IMR-90 (cell line): Measurements from ENCODE around the gene BMERB1. TPM values are rescaled to one million over a fixed set of nuclear protein-coding genes. Genes with fewer than 3 reads are reported as not detected.

Experiments
- ATAC-seq: fragments of 200-7000 bp; cut with Tn5 transposase; 2 replicates; pipeline ENCODE4 v1.9.1; 2020; ENCODE audit warnings: low read depth, mild to moderate bottlenecking, moderate library complexity
- BruUV-seq: library from RNA; stranded (reverse); fragments of 400-500 nt; replicated peaks from 2 replicates; lab custom pipeline; 2021; lab: Mats Ljungman, UMichigan
- CTCF ChIA-PET: fragments of 300-600 bp; formaldehyde crosslinking; extraction: SDS; loops from one replicate; lab custom pipeline; 2021; ENCODE audit warnings: antibody characterized with exemption; lab: Yijun Ruan, JAX
- POLR2A ChIA-PET: fragments of 300-600 bp; sonication (Branson Sonifier 250); formaldehyde crosslinking; loops from one replicate; lab custom pipeline; 2022; ENCODE audit warnings: antibody characterized with exemption; ENCODE audit not compliant: unreplicated experiment; lab: Charles Lee
- DNase-seq: peaks from one replicate; pipeline ENCODE4 v3.0.0; 2013
- H2AFZ ChIP-seq: replicated peaks from 2 replicates; pipeline ENCODE3; 2013; ENCODE audit warnings: low read length, mild to moderate bottlenecking; ENCODE audit not compliant: poor library complexity
- H2AK5ac ChIP-seq: 2 replicates; pipeline ENCODE4 v1.6.1; 2013; ENCODE audit warnings: low read depth, low read length, inconsistent platforms
- H2AK9ac ChIP-seq: replicated peaks from 2 replicates; pipeline ENCODE3; 2013; ENCODE audit warnings: mild to moderate bottlenecking, low read depth, low read length, moderate library complexity; ENCODE audit not compliant: poor library complexity
- H2BK120ac ChIP-seq: 2 replicates; pipeline ENCODE4 v1.6.1; 2013; ENCODE audit warnings: low read depth, low read length, inconsistent platforms
- H2BK15ac ChIP-seq: 3 replicates; pipeline ENCODE4 v1.6.1; 2013; ENCODE audit warnings: low read depth, low read length, inconsistent platforms
- H2BK20ac ChIP-seq: 2 replicates; pipeline ENCODE4 v1.6.1; 2013; ENCODE audit warnings: low read depth, mild to moderate bottlenecking, inconsistent platforms, low read length, moderate library complexity
- H2BK5ac ChIP-seq: 2 replicates; pipeline ENCODE4 v1.6.1; 2013; ENCODE audit warnings: mild to moderate bottlenecking, low read depth, low read length, inconsistent platforms; ENCODE audit not compliant: poor library complexity, severe bottlenecking
- H3K14ac ChIP-seq: replicated peaks from 2 replicates; pipeline ENCODE4 v1.6.1; 2013; ENCODE audit warnings: low read depth, low read length, inconsistent platforms
- H3K18ac ChIP-seq: 2 replicates; pipeline ENCODE4 v1.6.1; 2013; ENCODE audit warnings: low read depth, low read length, control low read depth
- H3K23ac ChIP-seq: 2 replicates; pipeline ENCODE4 v1.6.1; 2013; ENCODE audit warnings: low read depth, low read length, inconsistent platforms
- H3K27ac ChIP-seq: 2 replicates; pipeline ENCODE4 v1.5.1; 2013; ENCODE audit warnings: mild to moderate bottlenecking, control low read depth, low read length; ENCODE audit not compliant: insufficient read depth
- H3K27me3 ChIP-seq: 2 replicates; pipeline ENCODE4 v1.6.1; 2013; ENCODE audit warnings: low read length; ENCODE audit not compliant: control insufficient read depth, insufficient read depth
- H3K36me3 ChIP-seq: 2 replicates; pipeline ENCODE4 v1.6.1; 2013; ENCODE audit warnings: low read length, mixed read lengths; ENCODE audit not compliant: control insufficient read depth, insufficient read depth
- H3K4ac ChIP-seq: 2 replicates; pipeline ENCODE4 v1.6.1; 2013; ENCODE audit warnings: low read depth, low read length, inconsistent platforms
- H3K4me1 ChIP-seq: 2 replicates; pipeline ENCODE4 v1.6.1; 2013; ENCODE audit warnings: low read length, mixed read lengths; ENCODE audit not compliant: control insufficient read depth, insufficient read depth
- H3K4me2 ChIP-seq: 2 replicates; pipeline ENCODE4 v1.6.1; 2013; ENCODE audit warnings: low read depth, mild to moderate bottlenecking, control low read depth, low read length, moderate library complexity
- H3K4me3 ChIP-seq: 2 replicates; pipeline ENCODE4 v1.5.1; 2013; ENCODE audit warnings: low read depth, mild to moderate bottlenecking, control low read depth, low read length, moderate library complexity; ENCODE audit not compliant: insufficient read depth
- H3K56ac ChIP-seq: 2 replicates; pipeline ENCODE4 v1.6.1; 2013; ENCODE audit warnings: low read length, inconsistent platforms; ENCODE audit not compliant: insufficient read depth; ENCODE audit errors: extremely low read depth
- H3K79me1 ChIP-seq, 2 experiments: 2 replicates each; pipeline ENCODE4 v1.6.1; 2013; ENCODE audit warnings: low read length in 2 of 2, inconsistent platforms in 1 of 2, low read depth in 1 of 2
- H3K9ac ChIP-seq: 2 replicates; pipeline ENCODE4 v1.6.1; 2013; ENCODE audit warnings: low read depth, low read length, control low read depth
- H3K9me1 ChIP-seq: 2 replicates; pipeline ENCODE4 v1.6.1; 2013; ENCODE audit warnings: low read length, inconsistent platforms; ENCODE audit not compliant: insufficient read depth
- H3K9me3 ChIP-seq: 2 replicates; pipeline ENCODE4 v1.6.1; 2013; ENCODE audit warnings: low read length; ENCODE audit not compliant: control insufficient read depth, insufficient read depth
- H4K20me1 ChIP-seq: 2 replicates; pipeline ENCODE4 v1.6.1; 2013; ENCODE audit warnings: low read length, inconsistent platforms; ENCODE audit not compliant: insufficient read depth
- H4K5ac ChIP-seq: 2 replicates; pipeline ENCODE4 v1.6.1; 2013; ENCODE audit warnings: mild to moderate bottlenecking, low read depth, low read length, control low read depth
- H4K8ac ChIP-seq, 2 experiments: 2 replicates each; pipeline ENCODE4 v1.6.1; 2013; ENCODE audit warnings: low read depth in 2 of 2, low read length in 2 of 2, control low read depth in 1 of 2, inconsistent platforms in 1 of 2
- H4K91ac ChIP-seq: 2 replicates; pipeline ENCODE4 v1.6.1; 2013; ENCODE audit warnings: low read depth, low read length, inconsistent platforms; ENCODE audit not compliant: insufficient read depth
- BHLHE40 ChIP-seq: fragments of 150-350 bp; IDR thresholded peaks from 2 replicates; pipeline ENCODE4 v1.6.1; 2016; ENCODE audit warnings: mild to moderate bottlenecking, low read depth, low read length
- CEBPB ChIP-seq: IDR thresholded peaks from 2 replicates; pipeline ENCODE4 v1.6.1; 2012; ENCODE audit warnings: low read depth, low read length, improper control_type of control experiment
- CHD1 ChIP-seq: IDR thresholded peaks from 2 replicates; pipeline ENCODE4 v1.6.1; 2012; ENCODE audit warnings: low read depth, low read length, improper control_type of control experiment
- FOS ChIP-seq: fragments of 150-350 bp; IDR thresholded peaks from 2 replicates; pipeline ENCODE4 v1.6.1; 2016; ENCODE audit warnings: low read depth, low read length
- MAFK ChIP-seq: IDR thresholded peaks from 2 replicates; pipeline ENCODE4 v1.6.1; 2012; ENCODE audit warnings: low read depth, low read length, improper control_type of control experiment
- MAZ ChIP-seq: IDR thresholded peaks from 2 replicates; pipeline ENCODE4 v1.6.1; 2012; ENCODE audit warnings: low read depth, mild to moderate bottlenecking, low read length, improper control_type of control experiment, moderate library complexity, borderline replicate concordance
- MXI1 ChIP-seq: IDR thresholded peaks from 2 replicates; pipeline ENCODE4 v1.6.1; 2012; ENCODE audit warnings: low read depth, mild to moderate bottlenecking, low read length, moderate library complexity, borderline replicate concordance
- NFE2L2 ChIP-seq: fragments of 150-350 bp; IDR thresholded peaks from 2 replicates; pipeline ENCODE4 v1.6.1; 2016; ENCODE audit warnings: low read depth, mild to moderate bottlenecking, low read length
- POLR2A ChIP-seq: IDR thresholded peaks from 2 replicates; pipeline ENCODE4 v1.6.1; 2012; ENCODE audit warnings: mild to moderate bottlenecking, low read depth, low read length
- RAD21 ChIP-seq: IDR thresholded peaks from 2 replicates; pipeline ENCODE4 v1.6.1; 2012; ENCODE audit warnings: low read length, improper control_type of control experiment
- RCOR1 ChIP-seq: IDR thresholded peaks from 2 replicates; pipeline ENCODE4 v1.6.1; 2012; ENCODE audit warnings: mild to moderate bottlenecking, low read length, improper control_type of control experiment; ENCODE audit not compliant: insufficient replicate concordance
- RFX5 ChIP-seq: IDR thresholded peaks from 2 replicates; pipeline ENCODE4 v1.8.0; 2012; ENCODE audit warnings: low read depth, mild to moderate bottlenecking, low read length, moderate library complexity
- SMC3 ChIP-seq: fragments of 150-350 bp; IDR thresholded peaks from 2 replicates; pipeline ENCODE4 v1.6.1; 2016; ENCODE audit warnings: low read depth, mild to moderate bottlenecking, antibody characterized with exemption, low read length, moderate library complexity
- WGBS, 2 experiments: methylation state at CpG; one replicate each; pipeline versions ENCODE4 v1.1.5 to v1.1.7; 2013; ENCODE audit warnings: missing lambda C conversion rate in 2 of 2; ENCODE audit not compliant: insufficient read length in 1 of 2; ENCODE audit errors: extremely low coverage in 2 of 2; 5-methylcytosine and 5-hydroxymethylcytosine counted together
- dilution Hi-C: fragments of 300-500 bp; cut with HindIII; formaldehyde crosslinking; loops from one replicate; pipeline ENCODE4 v1.14.3; 2018; ENCODE audit warnings: low sequenced_read_pairs; ENCODE audit not compliant: unreplicated experiment
- in situ Hi-C: fragments of 300-500 bp; cut with MboI; formaldehyde crosslinking; loops from 3 replicates; pipeline ENCODE4 v1.14.3; 2019; ENCODE audit warnings: low sequenced_read_pairs, inconsistent platforms, mixed read lengths
- intact Hi-C: fragments of 100-400 bp; cut with micrococcal nuclease; formaldehyde crosslinking; loops from 2 replicates; pipeline ENCODE4 v1.10.0; 2022
- polyA plus RNA-seq, 3 experiments: library from polyadenylated mRNA; depleted of rRNA; stranded (reverse); fragments of >200 nt; gene quantifications; 2 replicates each; pipeline ENCODE4 v1.2.3, GENCODE V29; 2012; ENCODE audit warnings: low replicate concordance in 1 of 3
- total RNA-seq: library from RNA; depleted of rRNA; stranded (reverse); fragments of >200 nt; gene quantifications from 2 replicates; pipeline ENCODE4 v1.2.3, GENCODE V29; 2012
- TF ChIP-seq, protein P1 (sequence below): conservative IDR thresholded peaks from 2 replicates; pipeline ENCODE4 v1.5.1; 2012; ENCODE audit warnings: mild to moderate bottlenecking, low read depth, low read length, improper control_type of control experiment
- TF ChIP-seq, protein P2 (sequence below): fragments of 150-350 bp; IDR thresholded peaks from 2 replicates; pipeline ENCODE4 v1.6.1; 2016; ENCODE audit warnings: low read depth, mild to moderate bottlenecking, low read length, moderate library complexity, borderline replicate concordance
- TF ChIP-seq, protein P3 (sequence below): fragments of 150-350 bp; IDR thresholded peaks from 2 replicates; pipeline ENCODE4 v1.6.1; 2017; ENCODE audit warnings: mild to moderate bottlenecking, antibody characterized with exemption, low read length, low read depth

Gene BMERB1
- total and polyA plus RNA-seq, 2 of the 4 experiments (the other 2 are of a cell fraction) = 22.6 to 32.9 TPM

DNA sequence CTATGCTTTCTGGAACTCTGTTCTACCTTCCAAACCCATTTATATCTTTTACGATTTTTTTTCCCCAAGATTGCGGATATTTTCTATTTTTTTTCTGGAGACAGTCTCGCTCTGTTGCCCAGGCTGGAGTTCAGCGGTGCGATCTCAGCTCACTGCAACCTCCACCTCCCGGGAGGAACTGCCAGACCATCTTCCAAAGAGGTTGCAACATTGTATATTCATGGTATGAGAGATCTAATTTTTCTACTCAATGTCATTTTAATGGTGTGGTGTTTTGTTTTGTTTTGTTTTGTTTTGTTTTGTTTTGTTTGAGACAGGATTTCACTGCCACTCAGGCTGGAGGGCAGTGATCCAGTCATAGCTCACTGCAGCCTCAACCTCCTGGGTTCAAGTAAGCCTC lies 8.5 kb upstream of the BMERB1 start:
- no peak for DNase-seq
- Histone ChIP-seq H3K9me3 (no peaks in the 10 kb centered on the region), H3K56ac (no peak overlapping the region), H3K27me3 (no peaks in the 10 kb centered on the region; the same call in 1 of the 2 replicates), H4K8ac (no peak overlapping the region), H2AK9ac (no peak overlapping the region), H3K27ac (no peak overlapping the region), H2BK20ac (no peak overlapping the region), H4K91ac (no peak overlapping the region), H3K9me1 (no peaks in the 10 kb centered on the region), H4K5ac (no peak overlapping the region), H3K4me2 (no peak overlapping the region), H2BK120ac (no peak overlapping the region), H2BK5ac (no peak overlapping the region), H3K18ac (no peak overlapping the region), H2AFZ (no peak overlapping the region), H3K4me3 (no peak overlapping the region), H2AK5ac (no peak overlapping the region), H3K4me1 (no peaks in the 10 kb centered on the region), H3K14ac (no peak overlapping the region), H3K4ac (no peak overlapping the region), H3K36me3 (no peaks in the 10 kb centered on the region), H2BK15ac (no peak overlapping the region), H3K9ac (no peak overlapping the region), H3K23ac (no peak overlapping the region), H3K79me1 (no peaks in the 10 kb centered on the region), H4K20me1 (no peaks in the 10 kb centered on the region)
- ATAC-seq = no peak; the same call in 1 of the 2 replicates
- in situ Hi-C loops (loop anchor here (10.0 kb wide), 1 partner anchor 129 kb away; no protein-coding TSS in a partner anchor), dilution Hi-C loops (no loop called here), intact Hi-C loops (loop anchor here (2.0 to 10.0 kb wide), 4 partner anchors 81 to 771 kb away; no protein-coding TSS in a partner anchor)
- TF ChIP-seq, protein P1, sequence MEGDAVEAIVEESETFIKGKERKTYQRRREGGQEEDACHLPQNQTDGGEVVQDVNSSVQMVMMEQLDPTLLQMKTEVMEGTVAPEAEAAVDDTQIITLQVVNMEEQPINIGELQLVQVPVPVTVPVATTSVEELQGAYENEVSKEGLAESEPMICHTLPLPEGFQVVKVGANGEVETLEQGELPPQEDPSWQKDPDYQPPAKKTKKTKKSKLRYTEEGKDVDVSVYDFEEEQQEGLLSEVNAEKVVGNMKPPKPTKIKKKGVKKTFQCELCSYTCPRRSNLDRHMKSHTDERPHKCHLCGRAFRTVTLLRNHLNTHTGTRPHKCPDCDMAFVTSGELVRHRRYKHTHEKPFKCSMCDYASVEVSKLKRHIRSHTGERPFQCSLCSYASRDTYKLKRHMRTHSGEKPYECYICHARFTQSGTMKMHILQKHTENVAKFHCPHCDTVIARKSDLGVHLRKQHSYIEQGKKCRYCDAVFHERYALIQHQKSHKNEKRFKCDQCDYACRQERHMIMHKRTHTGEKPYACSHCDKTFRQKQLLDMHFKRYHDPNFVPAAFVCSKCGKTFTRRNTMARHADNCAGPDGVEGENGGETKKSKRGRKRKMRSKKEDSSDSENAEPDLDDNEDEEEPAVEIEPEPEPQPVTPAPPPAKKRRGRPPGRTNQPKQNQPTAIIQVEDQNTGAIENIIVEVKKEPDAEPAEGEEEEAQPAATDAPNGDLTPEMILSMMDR = no peak
- TF ChIP-seq RCOR1 (no peak), POLR2A (no peak), MAZ (no peak), CEBPB (no peak), RAD21 (no peak), NFE2L2 (no peak), SMC3 (no peak), RFX5 (no peak), CHD1 (no peak), MAFK (no peak), MXI1 (no peak), FOS (no peak), BHLHE40 (no peak)
- TF ChIP-seq, protein P2, sequence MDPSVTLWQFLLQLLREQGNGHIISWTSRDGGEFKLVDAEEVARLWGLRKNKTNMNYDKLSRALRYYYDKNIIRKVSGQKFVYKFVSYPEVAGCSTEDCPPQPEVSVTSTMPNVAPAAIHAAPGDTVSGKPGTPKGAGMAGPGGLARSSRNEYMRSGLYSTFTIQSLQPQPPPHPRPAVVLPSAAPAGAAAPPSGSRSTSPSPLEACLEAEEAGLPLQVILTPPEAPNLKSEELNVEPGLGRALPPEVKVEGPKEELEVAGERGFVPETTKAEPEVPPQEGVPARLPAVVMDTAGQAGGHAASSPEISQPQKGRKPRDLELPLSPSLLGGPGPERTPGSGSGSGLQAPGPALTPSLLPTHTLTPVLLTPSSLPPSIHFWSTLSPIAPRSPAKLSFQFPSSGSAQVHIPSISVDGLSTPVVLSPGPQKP = no peak
- TF ChIP-seq, protein P3, sequence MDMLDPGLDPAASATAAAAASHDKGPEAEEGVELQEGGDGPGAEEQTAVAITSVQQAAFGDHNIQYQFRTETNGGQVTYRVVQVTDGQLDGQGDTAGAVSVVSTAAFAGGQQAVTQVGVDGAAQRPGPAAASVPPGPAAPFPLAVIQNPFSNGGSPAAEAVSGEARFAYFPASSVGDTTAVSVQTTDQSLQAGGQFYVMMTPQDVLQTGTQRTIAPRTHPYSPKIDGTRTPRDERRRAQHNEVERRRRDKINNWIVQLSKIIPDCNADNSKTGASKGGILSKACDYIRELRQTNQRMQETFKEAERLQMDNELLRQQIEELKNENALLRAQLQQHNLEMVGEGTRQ = no peak
- ChIA-PET POLR2A (no interaction called here), CTCF (interaction anchor here (0.6 to 2.1 kb wide), 3 partner anchors 121 to 218 kb away, joined by 3 to 7 read pairs (median 4); no protein-coding TSS in a partner anchor)
- BruUV-seq = no TSS peak
- no CpG with 5 or more reads among the region's 6 CpGs for WGBS, 2 experiments
